Measurements from ENCODE around the gene SEC14L5. TPM values are rescaled to one million over a fixed set of nuclear protein-coding genes. Genes with fewer than 3 reads are reported as not detected.

Gene SEC14L5
- total RNA-seq, 2 donors from 2014 or later = 0.22 to 0.33 TPM

- H3K27ac Mint-ChIP-seq = no peak overlapping the region
- DNase-seq = no peak
- peaks cover 45% of the 10 kb centered on the region for H3K27me3 Mint-ChIP-seq (ENCODE audit: insufficient read depth)
- peaks cover 38% of the 10 kb centered on the region for H3K27me3 ChIP-seq (ENCODE audit: control insufficient read depth, insufficient read depth, low read length, poor library complexity, severe bottlenecking)
- H3K9me3 ChIP-seq (ENCODE audit: control insufficient read depth, low read length) = no peaks in the 10 kb centered on the region
- no peak overlapping the region for H3K4me3 Mint-ChIP-seq
- WGBS, 2 experiments (ENCODE audit: insufficient coverage in 1 of 2, insufficient read length in 1 of 2) = 95% methylated on average over 2 of the region's 5 CpGs; no CpG with 5 or more reads in 1 of the 2 experiments
- H3K36me3 ChIP-seq (ENCODE audit: control insufficient read depth, insufficient read depth, low read length) = no peaks in the 10 kb centered on the region
- no peaks in the 10 kb centered on the region for H3K4me1 ChIP-seq (ENCODE audit: control insufficient read depth, insufficient read depth, low read length)
- no peak overlapping the region for H3K27ac ChIP-seq (ENCODE audit: low read depth, low read length)
- H3K9ac ChIP-seq (ENCODE audit: extremely low read depth, low read length, poor library complexity, severe bottlenecking) = no peak overlapping the region
- H3K4me1 Mint-ChIP-seq = no peaks in the 10 kb centered on the region
- peaks cover 2% of the 10 kb centered on the region for H3K9me3 Mint-ChIP-seq
- no peak for TF ChIP-seq CTCF (conservative IDR thresholded peaks at IDR 0.05)
- no peak overlapping the region for H3K4me3 ChIP-seq (ENCODE audit: low read length)
- H3K36me3 Mint-ChIP-seq (ENCODE audit: low read depth) = no peaks in the 10 kb centered on the region
Measured at GRCh38 chr16:4984174-4984990, 26.3 kb downstream of the SEC14L5 start.

- 8 to 15% methylated on average over 4 to 10 of the region's 10 CpGs for WGBS, 2 experiments (ENCODE audit: insufficient coverage in 1 of 2, insufficient read length in 1 of 2)
- H3K27ac Mint-ChIP-seq = no peak overlapping the region
Measured at GRCh38 chr16:4987250-4987579, 29.1 kb downstream of the SEC14L5 start.

GRCh38 chr16:4987580-4988374, 29.6 kb downstream of the SEC14L5 start:
- WGBS, 2 experiments (ENCODE audit: insufficient coverage in 1 of 2, insufficient read length in 1 of 2) = 25 to 40% methylated on average over 26 to 60 of the region's 60 CpGs
- H3K27me3 Mint-ChIP-seq (ENCODE audit: insufficient read depth) = peaks cover 52% of the 10 kb centered on the region
- Histone ChIP-seq H3K9ac (ENCODE audit: extremely low read depth, low read length, poor library complexity, severe bottlenecking) (no peak overlapping the region), H3K9me3 (ENCODE audit: control insufficient read depth, low read length) (no peaks in the 10 kb centered on the region), H3K4me1 (ENCODE audit: control insufficient read depth, insufficient read depth, low read length) (no peaks in the 10 kb centered on the region), H3K4me3 (ENCODE audit: low read length) (no peak overlapping the region), H3K27ac (ENCODE audit: low read depth, low read length) (no peak overlapping the region), H3K36me3 (ENCODE audit: control insufficient read depth, insufficient read depth, low read length) (no peaks in the 10 kb centered on the region), H3K27me3 (ENCODE audit: control insufficient read depth, insufficient read depth, low read length, poor library complexity, severe bottlenecking) (peaks cover 48% of the 10 kb centered on the region)
- H3K36me3 Mint-ChIP-seq (ENCODE audit: low read depth) = no peaks in the 10 kb centered on the region
- no peak overlapping the region for H3K27ac Mint-ChIP-seq
- peaks cover 2% of the 10 kb centered on the region for H3K9me3 Mint-ChIP-seq
- H3K4me1 Mint-ChIP-seq = no peaks in the 10 kb centered on the region
- H3K4me3 Mint-ChIP-seq = no peak overlapping the region
- DNase-seq = peak; percentile 80
- TF ChIP-seq CTCF (conservative IDR thresholded peaks at IDR 0.05) = no peak

More at GRCh38 chr16:4987250-4987579, 29.1 kb downstream of the SEC14L5 start:
- Mint-ChIP-seq H3K36me3 (ENCODE audit: low read depth) (no peaks in the 10 kb centered on the region), H3K27me3 (ENCODE audit: insufficient read depth) (peaks cover 52% of the 10 kb centered on the region), H3K4me1 (no peaks in the 10 kb centered on the region), H3K4me3 (no peak overlapping the region), H3K9me3 (peaks cover 2% of the 10 kb centered on the region)
- no peak for DNase-seq
- H3K27me3 ChIP-seq (ENCODE audit: control insufficient read depth, insufficient read depth, low read length, poor library complexity, severe bottlenecking) = peaks cover 48% of the 10 kb centered on the region
- H3K9ac ChIP-seq (ENCODE audit: extremely low read depth, low read length, poor library complexity, severe bottlenecking) = no peak overlapping the region
- no peak for TF ChIP-seq CTCF (conservative IDR thresholded peaks at IDR 0.05)
- no peak overlapping the region for H3K4me3 ChIP-seq (ENCODE audit: low read length)
- H3K36me3 ChIP-seq (ENCODE audit: control insufficient read depth, insufficient read depth, low read length) = no peaks in the 10 kb centered on the region
- no peaks in the 10 kb centered on the region for H3K9me3 ChIP-seq (ENCODE audit: control insufficient read depth, low read length)
- H3K27ac ChIP-seq (ENCODE audit: low read depth, low read length) = no peak overlapping the region
- no peaks in the 10 kb centered on the region for H3K4me1 ChIP-seq (ENCODE audit: control insufficient read depth, insufficient read depth, low read length)
